Hindlimb muscle (tissue), 1 donor: ENCODE results near the gene SDC1. TPM values are rescaled to one million over a fixed set of nuclear protein-coding genes. Genes with fewer than 3 reads are reported as not detected.

ENCODE experiments used
- DNase-seq: peaks from one replicate; pipeline ENCODE4 v3.0.0-alpha.2; 2013
- polyA plus RNA-seq: library from polyadenylated mRNA; unstranded; fragments of 120-200 nt; gene quantifications from one replicate; pipeline ENCODE4 v1.2.1, GENCODE V29; 2013; ENCODE audit not compliant: insufficient read length

Gene SDC1
- polyA plus RNA-seq, 1 donor = 6.8 TPM

DNA sequence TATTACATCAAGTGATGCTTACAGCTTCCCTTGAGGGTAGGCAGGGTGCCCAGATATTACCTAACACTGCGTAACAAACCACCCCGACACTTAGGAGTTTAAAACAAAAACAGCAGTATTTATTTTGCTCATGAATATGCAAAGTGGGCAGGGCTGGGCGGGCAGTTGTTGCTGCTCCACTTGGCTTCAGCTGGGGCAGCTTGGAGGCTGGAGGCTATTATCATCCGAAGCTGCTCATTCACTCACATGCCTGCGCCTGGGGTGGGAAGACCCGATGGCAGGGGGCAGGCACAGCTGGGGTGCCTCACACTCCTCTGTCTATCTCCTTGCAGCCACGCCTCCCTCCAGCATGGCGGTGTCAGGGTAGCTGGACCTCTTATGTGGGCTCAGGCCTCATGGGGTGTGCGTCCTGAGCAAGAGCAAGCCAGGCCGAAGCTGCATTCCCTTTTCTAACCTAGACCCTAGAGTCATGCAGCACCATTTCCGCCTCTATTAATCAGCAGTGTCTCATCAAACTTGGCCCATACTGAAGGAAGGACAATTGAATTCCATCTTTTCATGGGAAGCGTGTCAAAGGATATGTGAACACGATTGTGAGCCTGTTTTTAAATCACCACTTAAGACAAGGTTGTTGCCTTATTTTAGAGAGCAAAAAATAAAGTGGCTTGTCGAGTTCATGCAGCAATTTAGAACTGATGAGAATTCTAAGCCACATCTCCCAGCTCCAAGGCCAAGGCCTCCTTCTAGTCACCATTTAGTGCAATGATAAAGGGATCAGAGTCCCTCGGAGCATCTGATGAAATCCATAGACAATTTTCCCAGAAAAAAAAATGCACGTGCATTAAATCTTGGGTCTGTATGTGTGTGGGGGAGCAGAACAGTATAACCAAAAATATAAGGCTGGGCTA is 54.9 kb downstream of the SDC1 start:
- DNase-seq = no peak

DNA sequence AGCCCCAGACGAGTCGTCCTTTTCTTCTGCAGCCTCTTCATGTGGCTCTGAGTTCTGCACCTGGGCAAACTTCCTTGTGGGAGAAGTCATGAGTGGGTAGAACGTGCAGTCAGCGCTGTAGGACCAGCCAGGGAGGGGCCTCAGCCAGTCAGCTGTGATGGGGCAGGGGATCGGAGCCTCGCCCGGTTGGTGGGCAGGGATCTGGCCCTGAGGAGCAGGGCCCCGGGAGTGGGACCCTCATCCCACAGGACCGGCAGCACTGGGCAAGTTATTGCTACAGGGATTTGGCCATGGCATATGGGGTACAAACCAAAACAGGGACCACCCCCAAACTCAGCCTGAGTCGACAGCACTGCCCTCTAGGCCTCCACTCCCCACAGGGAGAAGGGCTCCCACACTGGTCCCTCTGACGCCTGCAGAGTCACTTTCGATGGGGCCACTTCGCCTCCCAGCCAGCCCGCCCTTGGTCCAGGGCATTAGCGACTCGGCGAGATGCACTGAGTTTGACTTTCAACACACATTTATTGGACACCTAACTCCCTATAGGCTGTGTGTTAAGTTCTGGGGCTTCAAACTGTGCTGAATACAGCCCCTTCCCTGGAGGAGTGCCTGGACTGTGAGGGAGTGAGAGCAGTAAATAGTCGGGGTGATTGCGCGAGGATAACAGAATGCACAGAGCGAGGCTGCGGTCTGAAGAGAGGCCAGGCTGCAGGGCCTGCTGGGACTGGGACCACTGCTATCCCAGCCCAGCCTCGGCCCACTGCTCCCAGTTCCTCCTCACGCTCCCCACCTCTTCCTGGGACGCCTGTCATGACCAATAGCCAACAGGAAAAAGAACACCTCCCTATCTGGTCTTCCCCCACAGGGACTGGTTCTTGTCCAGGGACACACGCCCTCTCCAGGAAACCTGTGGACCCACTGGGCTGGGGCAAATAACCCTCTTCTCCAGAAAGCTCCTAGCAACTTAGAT is 55.9 kb downstream of the SDC1 start:
- no peak for DNase-seq

DNA sequence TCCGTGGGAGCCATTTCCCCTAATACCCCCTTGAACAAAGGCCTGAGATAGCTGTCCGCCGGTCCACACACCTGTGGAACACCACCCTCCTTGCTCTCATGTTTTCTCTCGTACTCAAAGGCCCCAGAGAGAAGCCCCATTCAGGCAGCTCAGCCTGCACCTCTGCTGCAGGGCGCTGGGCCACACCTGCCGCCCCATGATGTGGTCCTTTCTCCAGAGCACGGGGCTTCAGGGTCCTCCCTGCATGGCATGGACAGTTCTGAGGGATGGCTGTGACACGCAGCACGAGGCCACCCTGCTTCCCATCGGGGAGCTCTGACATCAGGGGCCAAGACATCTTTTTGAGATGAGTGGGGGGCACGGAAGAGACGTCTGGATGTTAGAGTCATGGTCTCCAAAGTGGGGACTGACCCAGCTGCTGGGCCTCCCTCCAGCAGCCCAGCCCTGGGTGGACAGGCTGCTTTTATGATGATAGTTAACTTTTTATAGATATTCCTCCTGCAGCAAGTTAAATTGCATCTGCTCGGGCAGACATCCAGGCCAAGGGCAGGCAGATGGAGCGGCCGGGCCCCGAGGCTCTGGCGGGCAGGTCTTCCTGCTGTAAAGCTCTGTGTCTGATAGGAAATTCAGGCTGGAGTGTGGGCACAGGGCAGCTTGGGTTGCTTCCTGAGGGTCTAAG is 56.7 kb downstream of the SDC1 start:
- DNase-seq = peak; percentile 48

DNA sequence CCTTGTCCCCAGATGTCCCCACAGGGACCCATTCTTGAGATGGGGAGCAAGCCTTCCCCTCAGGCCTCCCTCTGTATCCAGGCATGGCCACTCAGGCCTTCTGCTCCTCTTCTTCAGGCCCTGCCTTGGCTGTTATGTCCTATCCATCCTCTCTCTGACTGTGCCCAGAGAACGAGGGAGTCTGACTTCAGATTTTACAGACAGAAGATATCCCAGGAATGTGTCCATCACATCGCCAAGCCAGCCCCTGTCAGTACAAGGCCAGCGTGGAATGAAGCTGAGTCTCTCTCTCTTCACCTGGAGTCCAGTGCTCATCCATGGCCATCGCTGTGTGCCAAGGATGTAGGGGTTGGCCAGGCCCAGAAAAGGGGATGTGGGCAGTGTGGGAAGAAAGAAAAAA is 57.6 kb downstream of the SDC1 start:
- DNase-seq = no peak

DNA sequence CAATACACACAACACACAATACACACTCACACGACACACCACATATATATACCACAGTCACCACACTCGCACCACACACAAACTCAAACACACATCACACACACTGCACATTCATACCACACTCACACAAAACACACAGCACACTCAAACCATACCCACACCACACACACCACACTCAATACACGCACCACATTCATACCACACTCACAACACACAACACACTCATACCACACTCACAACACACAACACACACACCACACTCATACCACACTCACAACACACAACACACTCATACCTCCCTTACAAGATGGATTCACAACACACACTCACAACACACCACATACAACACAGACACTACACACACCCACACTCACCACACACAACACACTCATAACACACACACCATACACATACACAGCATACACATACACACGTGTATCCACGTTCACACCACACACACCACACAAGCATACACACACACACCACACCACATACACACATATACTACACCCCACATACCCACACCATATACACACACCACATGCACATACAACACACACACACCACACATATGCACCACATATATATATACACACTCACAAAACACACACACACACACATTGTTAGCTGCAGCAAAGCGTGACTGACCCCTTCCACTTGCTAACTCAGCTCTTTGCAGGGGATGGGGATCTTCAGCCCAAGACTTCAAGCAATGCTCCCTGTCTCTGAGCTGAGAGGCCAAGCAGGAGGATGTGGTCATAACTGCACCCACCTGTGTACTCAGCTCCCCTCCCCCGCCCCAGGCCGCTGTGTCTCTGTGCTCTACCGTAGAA is 59.0 kb downstream of the SDC1 start:
- DNase-seq = no peak

DNA sequence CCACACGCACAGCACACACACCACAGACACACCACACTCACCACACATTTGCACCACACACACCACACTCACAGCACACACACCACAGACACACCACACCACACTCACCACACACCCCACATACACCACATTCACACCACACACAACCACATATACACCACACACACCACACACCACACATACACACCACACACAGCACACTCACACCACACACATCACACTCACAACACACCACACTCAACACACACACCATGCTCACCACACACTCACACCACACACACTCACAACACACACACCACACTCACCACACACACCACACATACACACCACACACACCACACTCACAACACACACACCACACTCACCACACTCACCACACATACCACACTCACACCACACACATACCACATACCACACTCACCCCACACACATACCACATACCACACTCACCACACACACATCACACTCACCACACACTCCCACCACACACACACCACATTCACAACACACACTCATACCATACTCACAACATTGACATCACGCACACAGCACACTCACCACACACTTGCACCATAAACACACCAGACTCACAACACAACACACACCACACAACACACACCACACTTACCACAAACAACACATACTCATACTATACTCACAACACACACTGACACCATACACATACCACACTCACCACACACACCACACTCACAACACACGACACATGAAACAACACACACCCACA is 60.0 kb downstream of the SDC1 start:
- DNase-seq = no peak

DNA sequence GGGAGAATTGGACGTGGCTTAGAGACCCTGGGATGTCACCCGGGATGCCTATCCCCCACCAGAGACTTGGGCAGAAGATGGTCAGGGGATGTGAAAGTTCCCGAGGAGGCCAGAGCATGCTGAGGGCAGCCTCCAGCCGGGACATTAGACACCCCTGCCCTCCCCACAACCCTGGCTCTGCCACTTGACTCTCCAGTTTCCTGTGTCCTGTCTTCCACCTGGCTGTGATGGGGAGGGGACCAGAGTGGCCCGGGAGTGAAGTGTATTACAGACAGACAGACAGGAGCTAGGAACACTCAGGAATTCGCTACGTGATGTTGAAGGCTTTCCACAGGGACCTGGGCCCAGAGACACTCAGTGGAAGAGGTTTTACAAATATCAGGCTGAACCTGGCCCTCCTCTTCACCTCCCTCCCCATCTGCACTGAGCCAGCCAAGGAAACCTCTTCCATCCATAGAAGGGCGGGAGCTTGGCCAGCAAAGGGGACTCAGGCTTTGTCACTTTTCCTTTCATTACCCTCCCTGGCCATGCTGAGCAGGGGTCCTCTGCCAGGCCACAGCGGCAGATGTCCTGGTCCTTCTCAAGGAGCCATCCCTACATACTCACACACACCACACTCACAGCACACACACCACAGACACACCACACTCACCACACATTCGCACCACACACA is 60.7 kb downstream of the SDC1 start:
- no peak for DNase-seq

DNA sequence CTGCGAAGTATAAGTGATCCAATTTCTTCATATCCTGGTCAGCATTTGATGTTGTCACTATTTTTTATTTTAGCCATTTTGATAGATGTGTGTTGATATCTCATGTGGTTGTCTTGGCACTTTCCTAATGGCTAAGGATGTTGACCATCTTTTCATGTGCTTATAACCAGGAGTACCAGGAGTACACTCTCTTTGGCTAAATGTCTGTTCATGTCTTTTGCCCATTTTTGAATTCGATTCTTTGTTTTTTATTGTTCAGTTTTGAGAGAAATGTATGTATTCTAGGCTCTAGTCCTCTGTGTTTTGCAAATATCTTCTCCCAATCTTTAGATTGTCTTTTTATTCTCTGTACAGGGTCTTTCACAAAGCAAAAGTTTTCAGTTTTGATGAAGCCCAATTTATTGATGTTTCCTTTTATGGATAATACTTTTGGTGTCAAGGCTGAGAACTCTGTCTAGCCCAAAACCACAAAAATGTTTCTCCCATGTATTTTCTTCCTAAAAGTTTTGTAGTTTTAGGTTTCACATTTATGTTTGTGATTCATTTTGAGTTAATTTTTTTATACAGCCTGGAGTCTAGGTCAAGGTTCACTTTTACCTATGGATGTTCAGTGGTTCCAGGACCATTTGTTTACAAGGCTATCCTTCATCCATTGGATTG is 65.4 kb downstream of the SDC1 start:
- DNase-seq = no peak

DNA sequence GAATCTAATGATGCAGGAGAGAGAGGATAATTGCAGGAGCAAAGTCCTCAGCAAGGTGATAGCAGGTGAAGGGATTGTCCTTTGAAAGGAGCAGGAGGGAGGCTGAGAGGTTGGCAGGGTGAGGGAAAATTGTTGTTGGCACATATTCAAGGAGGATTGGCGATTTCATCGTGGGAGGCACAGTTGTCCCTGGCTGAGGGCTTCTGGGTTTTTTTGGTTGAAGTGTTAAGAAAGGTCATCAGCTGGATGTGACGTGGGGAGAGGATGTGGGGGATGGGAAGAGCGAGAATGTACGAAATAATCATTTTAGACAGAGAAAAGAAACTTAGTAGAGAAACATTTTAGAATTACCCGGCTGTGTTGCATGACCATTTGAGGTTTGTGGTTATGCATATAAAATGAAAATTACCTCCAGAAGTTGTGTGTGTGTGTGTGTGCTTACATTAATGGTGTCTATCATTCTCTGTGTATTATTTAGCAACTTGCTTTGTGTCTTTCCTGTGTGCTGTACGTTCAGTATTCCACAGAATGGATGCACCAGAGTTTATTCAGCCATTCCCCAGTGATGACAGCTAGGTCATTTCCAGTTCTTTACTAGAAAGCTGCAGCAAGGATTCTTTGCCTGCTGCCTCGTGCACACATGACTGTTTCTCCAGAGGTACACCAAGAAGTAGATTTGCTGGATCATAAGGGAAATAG is 67.6 kb downstream of the SDC1 start:
- no peak for DNase-seq

DNA sequence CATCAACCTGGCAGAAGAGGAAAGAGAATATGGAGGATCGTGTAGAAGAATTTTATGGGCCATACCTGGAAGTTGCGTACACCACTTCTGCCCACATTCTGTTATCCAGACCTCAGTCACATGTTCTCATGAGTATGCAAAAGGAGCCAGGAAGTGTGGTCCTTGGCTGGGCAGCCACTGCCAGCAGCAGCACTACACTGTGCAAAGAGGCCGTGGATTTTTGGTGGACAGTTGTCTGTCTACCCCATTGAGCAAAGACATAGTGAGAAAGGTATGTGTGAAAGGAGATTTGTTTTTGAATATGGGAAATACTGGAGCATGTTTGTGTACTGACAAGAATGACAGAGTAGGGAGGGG is 68.1 kb downstream of the SDC1 start:
- no peak for DNase-seq

DNA sequence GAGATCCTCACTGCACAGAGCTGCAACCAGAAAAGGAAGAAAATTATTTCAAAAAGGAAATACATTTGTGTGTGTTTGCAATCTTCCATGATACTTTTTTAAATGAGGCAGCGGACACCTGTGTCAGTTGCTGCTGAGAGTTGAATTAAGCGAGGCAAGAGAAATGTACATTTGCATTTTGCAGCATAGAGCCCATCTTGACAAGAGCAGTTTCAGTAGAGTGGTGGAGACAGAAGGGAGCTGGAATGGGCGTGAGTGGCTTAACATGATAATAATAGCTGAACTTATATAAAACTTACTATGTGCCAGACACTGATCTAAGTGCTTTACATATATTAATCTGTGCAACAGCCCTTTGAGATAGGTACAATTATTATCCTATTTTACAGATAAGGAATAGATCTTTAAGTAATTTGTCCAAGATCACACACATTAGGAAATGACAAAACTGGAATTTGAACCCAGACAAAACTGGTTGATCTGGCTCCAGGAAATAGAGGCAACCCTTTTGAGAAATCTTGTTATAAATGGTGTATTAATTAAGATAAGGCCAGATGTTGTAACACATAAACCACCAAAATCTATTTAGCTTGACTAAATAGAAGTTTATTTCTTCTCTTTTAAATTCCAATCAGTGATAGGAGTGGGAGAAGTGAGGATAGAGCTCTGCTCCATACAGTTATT is 68.7 kb downstream of the SDC1 start:
- no peak for DNase-seq

DNA sequence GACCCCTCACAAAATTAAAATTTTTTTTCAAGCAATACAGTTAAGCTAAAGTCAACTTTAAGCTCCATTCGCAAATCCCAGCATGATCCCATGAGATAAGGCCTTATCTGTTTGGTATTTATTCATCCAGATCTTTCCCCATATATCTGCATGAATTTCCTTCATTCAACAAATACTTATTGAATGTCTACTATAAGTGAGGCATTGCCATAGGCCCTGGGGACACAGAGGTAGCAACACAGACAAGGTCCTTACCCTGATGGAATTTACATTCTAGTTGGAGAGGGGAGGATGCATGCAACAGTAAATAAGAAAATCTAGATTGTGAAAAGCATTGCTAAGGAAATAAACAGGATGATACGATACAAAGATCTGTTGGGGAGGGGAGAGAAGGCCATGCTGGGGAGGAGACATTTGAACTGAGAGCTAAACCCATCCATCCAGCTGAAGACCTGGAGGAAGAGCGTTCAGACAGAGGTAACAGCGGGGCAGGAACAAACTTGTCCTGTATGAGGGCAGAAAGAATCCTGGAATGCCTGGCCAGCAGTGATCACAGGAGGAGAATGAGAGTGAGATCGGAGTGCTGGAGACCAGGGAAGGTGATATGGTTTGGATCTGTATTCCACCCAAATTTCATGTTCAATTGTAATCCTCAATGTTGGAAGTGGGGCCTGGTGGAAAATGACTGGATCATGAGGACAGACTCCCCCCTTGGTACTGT is 71.6 kb downstream of the SDC1 start:
- no peak for DNase-seq

DNA sequence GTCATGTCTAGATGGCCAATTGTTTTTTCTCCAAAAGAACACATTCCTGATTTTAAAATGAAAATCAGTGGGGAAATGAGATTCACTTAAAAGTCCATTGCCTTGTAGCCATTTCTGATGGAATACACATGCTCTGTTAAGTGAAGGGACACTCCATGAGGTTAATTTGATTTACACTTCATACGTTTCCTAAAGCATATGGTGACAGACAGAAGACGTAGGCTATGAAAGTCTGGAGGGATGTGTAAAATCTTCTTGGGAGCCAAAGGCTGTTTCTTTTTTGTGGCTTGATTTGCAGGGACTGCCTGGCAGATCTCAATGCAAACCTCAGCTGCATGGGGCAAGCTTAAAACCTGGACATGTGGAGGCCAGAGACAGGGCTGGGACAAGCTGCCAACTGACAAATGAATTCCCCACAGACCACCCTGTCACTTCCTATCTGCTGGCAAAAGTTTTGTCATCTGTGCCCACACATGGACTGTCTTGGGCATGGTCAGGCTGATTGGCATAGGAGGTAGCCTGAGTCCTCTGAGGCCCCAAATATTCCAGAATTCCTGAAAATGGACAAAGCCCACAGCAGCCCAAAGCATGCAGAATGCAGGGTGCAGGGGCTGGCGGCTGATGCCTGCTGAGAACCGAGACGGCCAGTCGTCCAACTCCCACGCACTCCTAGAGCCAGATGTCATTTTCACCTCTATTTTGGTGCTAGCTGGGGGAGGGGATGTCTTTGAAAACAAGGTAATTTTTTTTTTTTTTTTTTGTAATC is 73.9 kb downstream of the SDC1 start:
- DNase-seq = no peak
